Activated CD4-positive, alpha-beta T cell treated with anti-CD3 and anti-CD28 coated beads, Interleukin-2, amount 50 U/mL, for 16 hours (primary cell): ENCODE results near the gene ZNF691.
A peak's percentile ranks its signal among the peaks of the same experiment; 100 is the strongest.
"Not testable (repeated sequence)": the region's sequence is repeated elsewhere in the genome, so short reads cannot be mapped to it uniquely, and the experiment has no call there.

Experiments
- DNase-seq: peaks from one replicate; pipeline ENCODE4 v3.0.0-alpha.2; 2020

The ZNF691 gene

GRCh38 chr1:42832641-42833240 is 13.7 kb upstream of the ZNF691 start:
- no peak for DNase-seq

GRCh38 chr1:42833981-42834380 is 12.4 kb upstream of the ZNF691 start:
- no peak for DNase-seq

- DNase-seq: no peak
These were observed 11.6 kb upstream of the ZNF691 start for GRCh38 chr1:42834803-42835202.

- DNase-seq: no peak
These were observed 11.0 kb upstream of the ZNF691 start for GRCh38 chr1:42835422-42835821.

- no peak for DNase-seq
These were observed 8.7 kb upstream of the ZNF691 start for GRCh38 chr1:42837709-42838108.

GRCh38 chr1:42838482-42839190 is 7.8 kb upstream of the ZNF691 start:
- no peak for DNase-seq

- no peak for DNase-seq
These were observed 5.4 kb upstream of the ZNF691 start for GRCh38 chr1:42841010-42841409.

- no peak for DNase-seq
These were observed 4.8 kb upstream of the ZNF691 start for GRCh38 chr1:42841440-42842147.

- DNase-seq: peak; percentile 24
These were observed 1.7 kb upstream of the ZNF691 start for GRCh38 chr1:42844592-42845140.

- no peak for DNase-seq
These were observed 1.2 kb upstream of the ZNF691 start for GRCh38 chr1:42845193-42845592.

GRCh38 chr1:42845866-42846256 is 552 bp upstream of the ZNF691 start:
- DNase-seq: no peak

- peak; percentile 21 for DNase-seq
These were observed 740 bp downstream of the ZNF691 start for GRCh38 chr1:42847111-42847595.

- peak; percentile 78 for DNase-seq
These were observed 1.5 kb downstream of the ZNF691 start for GRCh38 chr1:42847721-42848460.

- no peak for DNase-seq
These were observed 2.6 kb downstream of the ZNF691 start for GRCh38 chr1:42848823-42849537.

- DNase-seq: no peak
These were observed 3.5 kb downstream of the ZNF691 start for GRCh38 chr1:42849944-42850343.

GRCh38 chr1:42851420-42851819 is 5.0 kb downstream of the ZNF691 start:
- no peak for DNase-seq

GRCh38 chr1:42851960-42852607 is 5.7 kb downstream of the ZNF691 start:
- no peak for DNase-seq

GRCh38 chr1:42852608-42852980 is 6.2 kb downstream of the ZNF691 start:
- DNase-seq: no peak

GRCh38 chr1:42853116-42853884 is 6.9 kb downstream of the ZNF691 start:
- DNase-seq: no peak

- DNase-seq: not testable (repeated sequence)
These were observed 10.1 kb downstream of the ZNF691 start for GRCh38 chr1:42856554-42856953.

GRCh38 chr1:42859366-42859765 is 13.0 kb downstream of the ZNF691 start:
- not testable (repeated sequence) for DNase-seq
